Measurements from ENCODE around the gene MBNL3. TPM values are rescaled to one million over a fixed set of nuclear protein-coding genes. Genes with fewer than 3 reads are reported as not detected.
"Not testable (repeated sequence)": the region's sequence is repeated elsewhere in the genome, so short reads cannot be mapped to it uniquely, and the experiment has no call there.

Gene MBNL3
- total RNA-seq, 1 donor from 2014 or later: 22.9 TPM

- Histone ChIP-seq H3K4me3 (no peak overlapping the region), H3K4me1 (no peaks in the 10 kb centered on the region), H3K27ac (no peak overlapping the region), H3K36me3 (no peaks in the 10 kb centered on the region), H3K27me3 (no peaks in the 10 kb centered on the region), H3K9me3 (no peaks in the 10 kb centered on the region)
- no peak for ATAC-seq
- intact Hi-C loops (cut with DNase I): no loop called here
- no peak for TF ChIP-seq CTCF (IDR thresholded peaks at IDR 0.05)
- no peak for DNase-seq
Measured at GRCh38 chrX:132468454-132468853, 20.4 kb downstream of the MBNL3 start.

- Histone ChIP-seq H3K9me3 (no peaks in the 10 kb centered on the region), H3K27me3 (no peaks in the 10 kb centered on the region), H3K4me1 (no peaks in the 10 kb centered on the region), H3K27ac (no peak overlapping the region), H3K4me3 (no peak overlapping the region), H3K36me3 (no peaks in the 10 kb centered on the region)
- DNase-seq: no peak
- intact Hi-C loops (cut with DNase I): no loop called here
- ATAC-seq: no peak
- no peak for TF ChIP-seq CTCF (IDR thresholded peaks at IDR 0.05)
Measured at GRCh38 chrX:132467989-132468388, 20.8 kb downstream of the MBNL3 start.

GRCh38 chrX:132467026-132467425 lies 21.8 kb downstream of the MBNL3 start:
- Histone ChIP-seq H3K36me3 (no peaks in the 10 kb centered on the region), H3K4me1 (no peaks in the 10 kb centered on the region), H3K27me3 (no peaks in the 10 kb centered on the region), H3K9me3 (no peaks in the 10 kb centered on the region), H3K27ac (no peak overlapping the region), H3K4me3 (no peak overlapping the region)
- no peak for TF ChIP-seq CTCF (IDR thresholded peaks at IDR 0.05)
- DNase-seq (no peak), ATAC-seq (no peak)
- intact Hi-C loops (cut with DNase I): no loop called here

- no peaks in the 10 kb centered on the region for H3K27me3 ChIP-seq
Measured at GRCh38 chrX:132463411-132463810, 25.4 kb downstream of the MBNL3 start.

GRCh38 chrX:132461886-132462285 lies 27.0 kb downstream of the MBNL3 start:
- Histone ChIP-seq H3K36me3 (no peaks in the 10 kb centered on the region), H3K27me3 (no peaks in the 10 kb centered on the region), H3K27ac (no peak overlapping the region), H3K4me3 (no peak overlapping the region), H3K9me3 (no peaks in the 10 kb centered on the region), H3K4me1 (no peaks in the 10 kb centered on the region)
- ATAC-seq (no peak), DNase-seq (no peak)
- intact Hi-C loops (cut with DNase I): no loop called here
- TF ChIP-seq CTCF (IDR thresholded peaks at IDR 0.05): no peak

More at GRCh38 chrX:132463411-132463810, 25.4 kb downstream of the MBNL3 start:
- H3K4me1 ChIP-seq: no peaks in the 10 kb centered on the region
- H3K9me3 ChIP-seq: no peaks in the 10 kb centered on the region
- peak; percentile 52 for TF ChIP-seq CTCF (IDR thresholded peaks at IDR 0.05)
- intact Hi-C loops (cut with DNase I): no loop called here
- no peaks in the 10 kb centered on the region for H3K36me3 ChIP-seq
- ATAC-seq (no peak), DNase-seq (no peak)
- no peak overlapping the region for H3K27ac ChIP-seq
- H3K4me3 ChIP-seq: no peak overlapping the region

- Histone ChIP-seq H3K4me3 (no peak overlapping the region), H3K4me1 (no peaks in the 10 kb centered on the region), H3K9me3 (no peaks in the 10 kb centered on the region), H3K36me3 (no peaks in the 10 kb centered on the region), H3K27ac (no peak overlapping the region), H3K27me3 (no peaks in the 10 kb centered on the region)
- DNase-seq: no peak
- ATAC-seq: no peak
- no peak for TF ChIP-seq CTCF (IDR thresholded peaks at IDR 0.05)
- intact Hi-C loops (cut with DNase I): no loop called here
Measured at GRCh38 chrX:132452911-132453550, 35.8 kb downstream of the MBNL3 start.

- H3K4me3 ChIP-seq; ATAC-seq; H3K36me3 ChIP-seq; H3K27ac ChIP-seq; intact Hi-C loops (cut with DNase I); H3K9me3 ChIP-seq; DNase-seq; H3K4me1 ChIP-seq; H3K27me3 ChIP-seq: not testable (repeated sequence)
Measured at GRCh38 chrX:132445909-132446308, 42.9 kb downstream of the MBNL3 start.

Measured in upper lobe of right lung (tissue), 1 donor.